ENCODE data around the gene CD9.
"Not testable (repeated sequence)": the region's sequence is repeated elsewhere in the genome, so short reads cannot be mapped to it uniquely, and the experiment has no call there.

GRCh38 chr12:6209428-6209827 is 9.2 kb downstream of the CD9 start:
- TF ChIP-seq POLR2A (IDR thresholded peaks at IDR 0.05; ENCODE audit: low read length); GATA1 (IDR thresholded peaks at IDR 0.05; ENCODE audit: low read depth, low read length): not testable (repeated sequence)

All from erythroblast (primary cell).